HL-60 (cell line): ENCODE results near the gene SLC10A6.

Source experiments
- DNase-seq, 2 experiments: peaks; one replicate each; pipeline ENCODE4 v3.0.0-alpha.2; 2010 to 2020; ENCODE audit warnings: low read depth in 1 of 2, low spot score in 1 of 2
- H3K27ac ChIP-seq: fragments of 250-450 bp; sonication (Bioruptor Pico); replicated peaks from 2 replicates; pipeline ENCODE4 v1.5.1; 2020; ENCODE audit warnings: mild to moderate bottlenecking, moderate library complexity
- H3K27me3 ChIP-seq: fragments of 250-450 bp; sonication (Bioruptor Pico); 2 replicates; pipeline ENCODE4 v1.5.1; 2021; ENCODE audit warnings: mild to moderate bottlenecking, moderate library complexity; ENCODE audit not compliant: insufficient read depth, poor library complexity, severe bottlenecking
- H3K4me3 ChIP-seq: replicated peaks from 2 replicates; pipeline ENCODE4 v1.5.1; 2011; ENCODE audit warnings: mild to moderate bottlenecking, control low read depth, low read length; ENCODE audit not compliant: insufficient read depth
- GABPA ChIP-seq: IDR thresholded peaks from 2 replicates; pipeline ENCODE4 v1.6.1; 2012; ENCODE audit warnings: low read depth
- POLR2AphosphoS5 ChIP-seq: IDR thresholded peaks from 2 replicates; pipeline ENCODE4 v1.6.1; 2012; ENCODE audit warnings: low read depth
- SPI1 ChIP-seq: IDR thresholded peaks from 2 replicates; pipeline ENCODE4 v1.6.1; 2012; ENCODE audit warnings: low read depth, mild to moderate bottlenecking, borderline replicate concordance
- TF ChIP-seq, protein P1 (sequence below): IDR thresholded peaks from one replicate; pipeline ENCODE4 v1.5.1; 2011; ENCODE audit warnings: low read length, control low read depth, inconsistent platforms; ENCODE audit not compliant: insufficient read depth
- TF ChIP-seq, protein P2 (sequence below): IDR thresholded peaks from 2 replicates; pipeline ENCODE4 v1.6.1; 2012; ENCODE audit warnings: low read depth; ENCODE audit not compliant: insufficient replicate concordance

The SLC10A6 gene

DNA sequence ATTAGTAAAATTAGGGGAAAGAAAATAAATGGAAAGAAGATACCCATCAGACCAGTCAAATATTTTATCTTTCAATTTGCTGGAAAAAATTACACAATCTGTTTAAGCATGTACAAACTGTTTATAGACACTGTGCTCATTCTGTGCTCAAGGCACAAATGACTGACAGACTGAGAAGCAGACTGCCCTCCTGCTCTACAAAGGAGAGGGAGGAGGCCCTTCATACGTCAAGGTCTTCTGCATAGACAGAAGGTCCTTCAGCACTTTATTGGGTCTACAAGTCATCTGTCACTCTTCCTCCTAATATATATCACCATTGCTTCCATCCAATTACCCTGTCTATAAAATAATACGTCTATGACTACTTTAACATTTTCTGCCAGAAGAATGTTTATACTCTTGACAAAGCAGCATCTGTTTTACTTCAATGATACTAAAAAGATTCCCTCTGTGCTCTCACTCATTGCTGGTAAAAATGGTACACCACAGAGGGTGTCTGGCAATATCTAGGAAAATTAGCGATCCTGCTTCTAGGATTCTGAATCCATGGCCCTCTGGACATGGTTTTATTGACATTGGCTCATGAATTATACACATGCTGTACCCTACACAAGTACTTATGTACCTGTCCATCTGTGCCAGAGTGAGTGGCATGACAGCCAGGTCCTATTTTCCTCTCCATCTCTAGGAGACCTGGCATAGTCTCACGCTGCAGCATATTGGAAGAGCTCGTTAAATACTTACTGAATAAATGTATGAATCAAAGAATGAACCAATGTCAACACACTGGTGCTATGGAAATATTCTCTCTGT is 11.3 kb downstream of the SLC10A6 start:
- no peak overlapping the region for H3K27ac ChIP-seq
- DNase-seq = no peak
- no peaks in the 10 kb centered on the region for H3K27me3 ChIP-seq
- no peak overlapping the region for H3K4me3 ChIP-seq
- TF ChIP-seq, protein P1, sequence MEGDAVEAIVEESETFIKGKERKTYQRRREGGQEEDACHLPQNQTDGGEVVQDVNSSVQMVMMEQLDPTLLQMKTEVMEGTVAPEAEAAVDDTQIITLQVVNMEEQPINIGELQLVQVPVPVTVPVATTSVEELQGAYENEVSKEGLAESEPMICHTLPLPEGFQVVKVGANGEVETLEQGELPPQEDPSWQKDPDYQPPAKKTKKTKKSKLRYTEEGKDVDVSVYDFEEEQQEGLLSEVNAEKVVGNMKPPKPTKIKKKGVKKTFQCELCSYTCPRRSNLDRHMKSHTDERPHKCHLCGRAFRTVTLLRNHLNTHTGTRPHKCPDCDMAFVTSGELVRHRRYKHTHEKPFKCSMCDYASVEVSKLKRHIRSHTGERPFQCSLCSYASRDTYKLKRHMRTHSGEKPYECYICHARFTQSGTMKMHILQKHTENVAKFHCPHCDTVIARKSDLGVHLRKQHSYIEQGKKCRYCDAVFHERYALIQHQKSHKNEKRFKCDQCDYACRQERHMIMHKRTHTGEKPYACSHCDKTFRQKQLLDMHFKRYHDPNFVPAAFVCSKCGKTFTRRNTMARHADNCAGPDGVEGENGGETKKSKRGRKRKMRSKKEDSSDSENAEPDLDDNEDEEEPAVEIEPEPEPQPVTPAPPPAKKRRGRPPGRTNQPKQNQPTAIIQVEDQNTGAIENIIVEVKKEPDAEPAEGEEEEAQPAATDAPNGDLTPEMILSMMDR = no peak
- TF ChIP-seq GABPA = no peak
- TF ChIP-seq, protein P2, sequence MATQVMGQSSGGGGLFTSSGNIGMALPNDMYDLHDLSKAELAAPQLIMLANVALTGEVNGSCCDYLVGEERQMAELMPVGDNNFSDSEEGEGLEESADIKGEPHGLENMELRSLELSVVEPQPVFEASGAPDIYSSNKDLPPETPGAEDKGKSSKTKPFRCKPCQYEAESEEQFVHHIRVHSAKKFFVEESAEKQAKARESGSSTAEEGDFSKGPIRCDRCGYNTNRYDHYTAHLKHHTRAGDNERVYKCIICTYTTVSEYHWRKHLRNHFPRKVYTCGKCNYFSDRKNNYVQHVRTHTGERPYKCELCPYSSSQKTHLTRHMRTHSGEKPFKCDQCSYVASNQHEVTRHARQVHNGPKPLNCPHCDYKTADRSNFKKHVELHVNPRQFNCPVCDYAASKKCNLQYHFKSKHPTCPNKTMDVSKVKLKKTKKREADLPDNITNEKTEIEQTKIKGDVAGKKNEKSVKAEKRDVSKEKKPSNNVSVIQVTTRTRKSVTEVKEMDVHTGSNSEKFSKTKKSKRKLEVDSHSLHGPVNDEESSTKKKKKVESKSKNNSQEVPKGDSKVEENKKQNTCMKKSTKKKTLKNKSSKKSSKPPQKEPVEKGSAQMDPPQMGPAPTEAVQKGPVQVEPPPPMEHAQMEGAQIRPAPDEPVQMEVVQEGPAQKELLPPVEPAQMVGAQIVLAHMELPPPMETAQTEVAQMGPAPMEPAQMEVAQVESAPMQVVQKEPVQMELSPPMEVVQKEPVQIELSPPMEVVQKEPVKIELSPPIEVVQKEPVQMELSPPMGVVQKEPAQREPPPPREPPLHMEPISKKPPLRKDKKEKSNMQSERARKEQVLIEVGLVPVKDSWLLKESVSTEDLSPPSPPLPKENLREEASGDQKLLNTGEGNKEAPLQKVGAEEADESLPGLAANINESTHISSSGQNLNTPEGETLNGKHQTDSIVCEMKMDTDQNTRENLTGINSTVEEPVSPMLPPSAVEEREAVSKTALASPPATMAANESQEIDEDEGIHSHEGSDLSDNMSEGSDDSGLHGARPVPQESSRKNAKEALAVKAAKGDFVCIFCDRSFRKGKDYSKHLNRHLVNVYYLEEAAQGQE = no peak
- no peak for TF ChIP-seq SPI1
- no peak for TF ChIP-seq POLR2AphosphoS5

DNA sequence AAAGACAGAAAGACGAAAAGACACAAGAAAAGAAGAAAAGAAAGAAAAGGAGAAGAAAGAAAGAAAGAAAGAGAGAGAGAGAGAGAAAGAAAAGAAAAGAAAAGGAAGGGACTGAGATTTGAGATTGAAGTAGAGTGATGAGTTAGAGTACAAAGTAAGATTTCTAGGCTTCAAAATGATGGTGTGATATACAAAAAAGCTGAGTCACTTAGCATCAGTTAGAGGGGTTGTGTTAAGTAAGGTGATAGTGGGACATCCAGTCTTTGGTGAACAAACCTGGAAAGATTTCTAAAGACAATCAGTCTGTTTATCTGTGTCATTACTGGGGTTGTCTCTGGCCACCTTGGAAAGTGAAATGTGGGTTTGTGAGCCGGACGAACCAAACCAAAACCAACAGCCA is 13.5 kb downstream of the SLC10A6 start:
- TF ChIP-seq POLR2AphosphoS5 (no peak), GABPA (no peak), SPI1 (no peak)
- TF ChIP-seq, protein P2 = no peak
- TF ChIP-seq, protein P1 = no peak
- H3K27me3 ChIP-seq = no peaks in the 10 kb centered on the region
- H3K4me3 ChIP-seq = no peak overlapping the region
- H3K27ac ChIP-seq = no peak overlapping the region
- DNase-seq = no peak

DNA sequence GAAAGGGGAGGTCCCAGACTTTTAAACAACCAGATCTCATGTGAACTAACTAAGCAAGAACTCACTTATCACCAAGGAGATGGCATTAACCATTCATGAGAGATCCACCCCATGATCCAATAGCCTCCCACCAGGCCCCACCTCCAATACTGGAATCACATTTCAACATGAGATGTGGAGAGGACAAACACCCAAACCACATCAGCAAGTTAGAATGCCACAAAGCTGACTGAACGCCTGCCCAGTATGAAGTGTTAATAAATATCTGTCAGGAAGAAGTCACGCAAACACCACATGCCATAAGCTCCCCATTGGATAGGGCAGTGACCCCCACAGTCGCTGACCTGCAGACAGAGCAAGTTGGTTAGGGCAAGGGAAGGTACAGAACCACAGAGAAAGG is 14.3 kb downstream of the SLC10A6 start:
- Histone ChIP-seq H3K27ac (no peak overlapping the region), H3K27me3 (no peaks in the 10 kb centered on the region), H3K4me3 (no peak overlapping the region)
- no peak for DNase-seq
- TF ChIP-seq SPI1 (no peak), GABPA (no peak), POLR2AphosphoS5 (no peak)
- TF ChIP-seq, protein P1 = no peak
- TF ChIP-seq, protein P2 = no peak
